GM18520 (cell line): ENCODE data around the gene FOLR1.
A peak's percentile ranks its signal among the peaks of the same experiment; 100 is the strongest.

Experiments
- ATAC-seq: cut with Tn5 transposase; IDR thresholded peaks from one replicate; pipeline ENCODE4 v1.9.1; 2021; ENCODE audit not compliant: unreplicated experiment

FOLR1 gene

DNA sequence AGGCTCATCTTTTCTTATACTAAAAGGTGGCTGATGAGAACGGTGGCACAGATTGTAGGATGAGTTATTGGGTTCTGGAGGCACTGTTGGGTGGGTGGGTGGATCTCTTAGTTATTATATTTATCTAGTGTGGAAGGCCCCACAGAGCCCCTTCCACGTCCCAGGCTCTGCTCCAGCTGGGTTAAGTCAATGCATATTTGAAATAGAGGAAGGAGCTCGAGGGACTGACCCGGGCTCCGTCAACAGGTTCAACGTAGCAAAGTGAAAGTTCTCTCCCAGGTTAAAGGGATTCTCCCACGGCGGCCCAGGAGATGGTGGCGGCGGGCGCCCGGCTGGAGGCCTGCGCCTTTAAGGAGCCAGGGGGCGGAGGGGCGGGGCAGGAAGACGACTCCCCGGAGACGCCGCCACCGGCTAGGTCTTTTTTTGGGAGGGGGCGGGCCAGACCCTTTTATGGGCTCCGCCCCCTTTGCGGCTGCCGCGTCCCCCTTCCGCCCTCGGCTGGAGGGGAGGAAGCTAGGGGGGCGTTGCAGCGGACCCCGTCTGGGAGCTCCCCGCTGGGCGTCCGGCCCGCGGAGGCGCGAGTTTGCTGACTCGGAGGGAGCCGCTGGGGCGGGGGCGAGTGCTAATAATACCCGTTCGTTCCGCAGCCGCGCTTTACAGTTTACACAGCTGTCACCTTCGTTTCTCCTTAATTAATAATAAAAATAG, 31.1 kb downstream of the FOLR1 start:
- peak; percentile 56 for ATAC-seq

DNA sequence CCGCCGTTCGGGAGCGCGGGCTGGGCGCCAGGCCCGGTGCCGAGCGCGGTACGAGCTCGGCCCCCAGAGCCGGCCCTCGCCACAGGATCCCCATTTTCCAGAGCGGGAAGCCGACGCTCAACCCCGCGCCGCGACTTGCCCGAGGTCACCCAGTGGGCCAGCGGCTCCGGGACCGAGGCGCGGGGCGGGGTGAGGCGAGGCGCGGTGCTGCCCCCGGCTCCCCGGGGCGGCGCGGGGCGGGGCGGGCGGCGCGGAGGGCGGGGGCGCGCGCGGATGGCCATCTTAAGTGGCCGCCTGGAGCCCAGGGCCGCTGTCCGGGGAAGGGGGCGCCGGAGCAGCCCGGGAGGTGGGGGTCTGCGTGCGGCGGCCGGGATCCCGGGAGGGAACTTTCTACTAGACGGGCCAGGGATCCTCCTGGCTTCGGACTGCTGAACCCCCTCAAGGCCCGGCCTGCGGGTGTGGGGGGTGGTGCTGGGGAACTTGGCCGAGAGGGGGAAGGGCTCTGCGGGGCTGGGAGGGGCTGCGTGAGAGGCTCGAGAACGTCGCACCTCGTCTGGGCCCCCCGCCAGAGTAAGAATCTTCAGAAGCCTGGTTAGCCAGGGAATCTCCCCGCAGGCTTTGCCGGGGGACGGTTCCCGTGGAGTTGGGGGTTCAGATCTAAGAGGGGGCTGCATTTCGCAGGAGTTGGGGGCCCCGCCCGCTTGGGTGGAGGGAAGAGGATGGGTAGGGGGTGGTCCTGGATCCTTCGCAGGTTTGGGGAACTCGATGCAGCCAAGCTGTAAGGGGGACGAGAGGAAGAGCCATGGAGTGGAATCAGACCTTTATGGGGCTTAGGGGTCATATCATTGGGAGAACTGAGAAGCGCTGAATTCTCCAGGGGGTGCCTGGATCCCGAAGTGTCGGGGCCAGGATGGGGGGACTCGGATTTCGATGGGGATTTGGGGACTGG, 31.9 kb downstream of the FOLR1 start:
- peak; percentile 34 for ATAC-seq

GRCh38 chr11:72224564-72225410, 32.8 kb downstream of the FOLR1 start, which contains the start of gene INPPL1:
Gene INPPL1 (plus strand): TSS chr11:72224767. CDS start chr11:72224985, 218 bp downstream.
- ATAC-seq, result no peak

GRCh38 chr11:72225411-72225951, 33.5 kb downstream of the FOLR1 start:
- no peak for ATAC-seq

GRCh38 chr11:72226701-72227100, 34.8 kb downstream of the FOLR1 start:
- no peak for ATAC-seq

DNA sequence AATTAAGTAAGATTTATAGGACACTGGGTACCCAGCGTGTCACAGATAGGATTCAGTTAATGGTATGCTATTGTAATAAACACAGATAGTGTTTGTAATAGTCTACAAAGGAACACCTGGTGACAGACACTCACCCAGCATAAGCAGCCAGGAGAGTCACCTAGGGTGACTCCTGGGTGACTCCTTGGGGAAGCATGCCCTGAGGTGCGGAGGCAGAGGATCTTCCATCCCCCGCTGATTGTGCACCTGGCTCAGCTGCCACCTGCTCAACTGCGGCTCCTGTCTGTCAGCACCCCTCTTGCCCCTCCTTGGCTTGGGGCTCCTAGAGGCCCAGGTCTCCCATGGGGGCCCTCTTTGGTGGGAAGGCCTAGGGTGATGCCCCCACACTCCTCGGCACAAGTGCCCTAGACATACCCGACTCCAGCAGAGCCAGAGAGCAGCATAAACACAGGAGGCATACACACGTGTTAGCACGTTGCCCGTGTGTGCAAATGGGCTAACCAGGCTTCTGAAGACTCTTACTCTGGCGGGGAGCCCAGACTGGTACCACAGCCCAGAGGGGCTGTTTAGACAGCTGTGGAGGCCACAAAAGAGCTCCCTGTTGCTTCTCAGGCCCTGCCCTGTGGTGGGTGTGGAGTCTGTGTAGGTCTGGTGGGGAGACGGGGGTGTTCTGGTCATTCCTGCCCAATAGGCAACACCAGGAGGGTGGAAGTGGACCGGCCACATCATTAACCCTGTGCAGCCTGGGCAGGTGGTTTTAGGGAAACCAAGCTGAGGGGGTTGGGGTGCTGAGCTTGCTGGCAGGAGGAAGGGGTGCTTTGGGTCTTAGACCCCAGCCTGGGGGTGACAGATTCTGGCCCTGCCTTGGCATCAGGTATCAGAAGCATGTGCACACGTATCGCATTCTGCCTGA, 35.6 kb downstream of the FOLR1 start:
- no peak for ATAC-seq

GRCh38 chr11:72228229-72228843, 36.4 kb downstream of the FOLR1 start:
- no peak for ATAC-seq

DNA sequence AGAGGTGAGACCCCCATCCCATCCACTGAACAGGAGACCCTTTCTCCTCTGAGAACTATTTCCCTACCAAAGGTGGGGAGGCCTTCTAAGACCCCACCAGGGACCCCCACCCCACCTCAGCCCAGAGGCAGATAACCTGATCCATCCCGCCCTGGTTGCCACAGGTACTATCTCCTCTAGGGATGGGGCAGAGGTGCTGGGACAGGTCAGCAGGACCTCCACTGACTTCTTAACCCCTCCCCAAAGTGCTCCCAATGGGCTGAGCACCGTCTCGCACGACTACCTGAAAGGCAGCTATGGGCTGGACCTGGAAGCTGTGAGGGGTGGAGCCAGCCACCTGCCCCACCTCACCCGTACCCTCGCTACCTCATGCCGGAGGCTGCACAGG, 36.9 kb downstream of the FOLR1 start:
- ATAC-seq, result no peak

DNA sequence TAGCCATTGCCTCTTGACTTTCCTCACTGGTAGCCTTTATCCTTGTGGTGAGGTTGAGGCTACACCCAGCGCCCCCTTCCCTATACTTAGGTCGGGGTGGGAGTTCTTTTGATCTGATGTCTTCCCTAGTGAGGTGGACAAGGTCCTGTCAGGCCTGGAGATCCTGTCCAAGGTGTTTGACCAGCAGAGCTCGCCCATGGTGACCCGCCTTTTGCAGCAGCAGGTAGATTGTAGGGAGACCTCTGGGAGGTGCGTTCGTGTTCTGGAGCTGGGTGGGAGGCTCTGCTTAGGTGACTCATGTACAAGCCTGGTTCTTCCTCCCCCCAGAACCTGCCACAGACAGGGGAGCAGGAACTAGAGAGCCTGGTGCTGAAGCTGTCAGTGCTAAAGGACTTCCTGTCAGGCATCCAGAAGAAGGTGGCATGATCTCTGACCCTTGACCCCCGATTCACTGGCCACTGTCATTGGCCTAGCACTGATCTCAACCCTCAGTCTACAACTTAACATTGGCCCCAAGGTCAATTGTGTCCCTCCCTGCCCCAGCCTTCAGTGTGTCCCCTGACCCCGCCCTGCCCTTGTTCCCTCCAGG, 37.5 kb downstream of the FOLR1 start:
- no peak for ATAC-seq

DNA sequence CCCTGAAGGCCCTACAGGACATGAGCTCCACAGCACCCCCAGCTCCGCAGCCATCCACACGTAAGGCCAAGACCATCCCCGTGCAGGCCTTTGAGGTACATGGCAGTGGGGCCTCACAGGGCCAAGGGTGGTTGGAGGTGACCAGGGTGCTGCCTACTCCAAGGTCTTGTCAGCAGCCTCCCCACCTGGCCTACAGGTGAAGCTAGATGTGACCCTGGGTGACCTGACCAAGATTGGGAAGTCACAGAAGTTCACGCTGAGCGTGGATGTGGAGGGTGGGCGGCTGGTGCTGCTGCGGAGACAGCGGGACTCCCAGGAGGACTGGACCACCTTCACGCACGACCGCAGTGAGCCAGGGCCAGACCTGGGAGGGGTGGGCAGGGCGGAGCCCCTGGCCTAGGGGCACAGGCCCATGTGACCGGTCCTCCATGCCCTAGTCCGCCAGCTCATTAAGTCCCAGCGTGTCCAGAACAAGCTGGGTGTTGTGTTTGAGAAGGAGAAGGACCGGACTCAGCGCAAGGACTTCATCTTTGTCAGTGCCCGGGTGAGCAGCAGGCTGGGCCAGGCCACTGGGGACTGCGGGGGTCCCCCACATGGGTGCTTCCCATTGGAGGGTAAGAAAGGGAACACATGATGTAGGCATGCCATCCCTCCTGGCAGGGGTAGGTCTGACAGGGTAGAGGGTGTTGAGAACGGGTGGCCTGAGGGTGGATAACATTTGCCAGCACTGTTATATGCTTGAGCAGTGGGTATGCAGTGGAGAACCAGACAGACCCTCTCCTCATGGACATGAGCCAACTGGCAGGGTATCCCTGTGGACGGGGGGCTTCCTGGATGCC, 38.2 kb downstream of the FOLR1 start:
- no peak for ATAC-seq

GRCh38 chr11:72230764-72231365, 38.9 kb downstream of the FOLR1 start:
- ATAC-seq, result no peak

DNA sequence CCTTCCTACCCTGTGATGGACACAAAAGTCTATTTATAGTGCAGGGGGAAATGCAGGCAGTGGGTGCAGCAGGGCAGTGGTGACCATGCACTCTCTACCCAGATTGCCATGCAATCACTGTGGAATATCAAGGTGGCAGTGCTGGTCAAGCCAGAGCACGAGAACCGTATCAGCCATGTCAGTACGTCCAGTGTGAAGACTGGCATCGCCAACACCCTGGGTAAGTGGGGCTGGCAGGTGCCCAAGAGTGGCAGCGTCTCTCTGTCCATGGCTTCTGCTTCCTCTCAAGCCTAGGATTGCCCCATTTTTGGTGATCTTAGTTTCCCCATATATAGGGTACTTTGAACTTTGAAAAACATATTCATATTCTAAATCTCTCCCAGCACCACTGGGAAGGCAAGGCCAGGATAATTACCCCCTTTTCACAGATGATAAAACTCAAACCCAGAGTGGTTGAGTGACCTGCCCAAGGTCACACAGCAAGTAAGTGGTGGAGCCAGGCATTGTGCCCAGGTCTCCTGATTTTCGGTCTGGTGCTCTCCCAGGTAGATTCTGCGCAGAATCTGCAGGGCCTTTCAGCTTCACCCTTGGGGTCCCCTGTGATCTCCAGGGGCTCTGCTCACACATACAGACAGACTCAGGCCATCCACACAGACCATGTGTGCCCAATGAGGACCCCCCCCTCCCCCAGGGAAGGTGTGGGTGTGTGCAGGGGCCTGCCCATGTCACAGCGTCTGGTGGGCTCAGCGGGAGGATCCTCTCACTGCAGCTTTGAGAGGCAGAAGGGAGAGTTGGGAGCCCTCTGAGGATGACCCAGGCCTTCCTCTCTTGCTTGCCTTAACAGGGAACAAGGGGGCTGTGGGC, 39.7 kb downstream of the FOLR1 start:
- ATAC-seq, result no peak

- no peak for ATAC-seq
Observed at GRCh38 chr11:72232260-72233055, 40.5 kb downstream of the FOLR1 start.

- no peak for ATAC-seq
Observed at GRCh38 chr11:72233056-72233772, 41.3 kb downstream of the FOLR1 start.

- ATAC-seq, result no peak
Observed at GRCh38 chr11:72233773-72234513, 42.0 kb downstream of the FOLR1 start.
